Renal cortex interstitium (tissue), 11 donors: ENCODE data around the gene TRPV2. TPM values are rescaled to one million over a fixed set of nuclear protein-coding genes. Genes with fewer than 3 reads are reported as not detected.
A peak's percentile ranks its signal among the peaks of the same experiment; 100 is the strongest.
"Not testable (repeated sequence)": the region's sequence is repeated elsewhere in the genome, so short reads cannot be mapped to it uniquely, and the experiment has no call there.

ENCODE experiments used
- DNase-seq, 11 donors: peaks; one replicate each; pipeline ENCODE4 v3.0.0-alpha.2; 2013; ENCODE audit warnings: low read depth in 9 of 11, low spot score in 4 of 11; ENCODE audit errors: extremely low read depth in 1 of 11
- polyA plus RNA-seq, 3 donors: library from polyadenylated mRNA; unstranded; fragments of 120-200 nt; gene quantifications; one replicate each; pipeline ENCODE4 v1.2.1, GENCODE V29; 2013; ENCODE audit not compliant: insufficient read length in 3 of 3

TRPV2 gene
- polyA plus RNA-seq, 3 donors = 1.8 to 3.8 (median 2.6) TPM

- DNase-seq = no peak
These were observed 32.3 kb downstream of the TRPV2 start for GRCh38 chr17:16447676-16448075.

DNA sequence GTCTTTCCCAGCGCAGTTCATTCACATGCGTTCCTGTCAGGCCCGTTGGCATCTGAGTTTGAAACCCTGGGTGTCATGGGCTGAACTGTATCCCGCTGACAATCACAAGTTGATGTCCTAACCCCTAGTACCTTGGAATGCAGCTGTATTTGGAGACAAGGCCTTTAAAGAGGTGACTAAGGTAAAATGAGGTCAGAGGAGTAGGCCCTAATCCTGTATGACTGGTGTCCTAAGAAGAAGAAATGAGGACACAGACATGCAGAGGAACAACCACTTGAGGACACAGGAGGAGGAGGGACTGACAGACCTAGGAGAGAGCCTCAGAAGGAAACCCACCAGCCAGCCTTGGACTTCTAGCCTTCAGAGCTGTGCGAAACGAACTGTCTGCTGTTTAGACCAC lies 33.1 kb downstream of the TRPV2 start:
- DNase-seq = no peak

- no peak for DNase-seq
These were observed 33.8 kb downstream of the TRPV2 start for GRCh38 chr17:16449121-16449570.

DNA sequence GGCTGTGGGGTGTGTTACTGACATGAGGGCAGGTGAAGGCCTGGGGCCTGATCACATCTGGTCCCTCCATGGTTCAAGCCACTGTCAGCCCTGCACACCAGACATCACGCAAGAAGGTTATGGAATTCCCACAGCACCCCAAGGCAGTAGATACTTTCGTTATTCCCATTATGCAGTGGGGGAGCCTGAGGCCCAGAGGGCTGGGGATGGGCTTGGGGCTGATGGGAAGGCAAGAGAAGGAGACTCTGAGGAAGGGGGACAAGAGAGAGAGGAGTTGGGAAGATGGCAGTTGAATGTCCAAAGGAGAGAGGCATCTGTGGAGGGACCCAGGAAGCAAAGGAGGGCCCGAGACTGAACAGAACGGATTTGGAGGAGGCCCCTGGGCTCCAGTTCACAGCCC lies 34.7 kb downstream of the TRPV2 start:
- DNase-seq = no peak

DNA sequence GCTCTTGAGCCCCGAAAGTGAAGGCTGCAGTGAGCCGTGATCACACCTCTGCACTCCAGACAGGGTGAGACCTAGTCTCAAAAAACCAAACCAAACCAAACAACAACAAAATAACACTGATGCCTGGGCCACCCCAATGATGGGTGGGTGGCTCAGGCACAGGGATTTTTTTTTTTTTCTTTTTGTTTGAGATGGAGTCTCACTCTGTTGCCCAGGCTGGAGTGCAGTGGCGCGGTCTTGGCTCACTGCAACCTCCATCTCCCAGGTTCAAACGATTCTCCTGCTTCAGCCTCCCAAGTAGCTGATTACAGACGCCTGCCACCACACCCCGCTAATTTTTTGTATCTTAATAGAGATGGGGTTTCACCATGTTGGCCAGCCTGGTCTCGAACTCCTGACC lies 36.9 kb downstream of the TRPV2 start:
- DNase-seq = not testable (repeated sequence)

GRCh38 chr17:16453493-16453851 lies 38.1 kb downstream of the TRPV2 start:
- no peak for DNase-seq

DNA sequence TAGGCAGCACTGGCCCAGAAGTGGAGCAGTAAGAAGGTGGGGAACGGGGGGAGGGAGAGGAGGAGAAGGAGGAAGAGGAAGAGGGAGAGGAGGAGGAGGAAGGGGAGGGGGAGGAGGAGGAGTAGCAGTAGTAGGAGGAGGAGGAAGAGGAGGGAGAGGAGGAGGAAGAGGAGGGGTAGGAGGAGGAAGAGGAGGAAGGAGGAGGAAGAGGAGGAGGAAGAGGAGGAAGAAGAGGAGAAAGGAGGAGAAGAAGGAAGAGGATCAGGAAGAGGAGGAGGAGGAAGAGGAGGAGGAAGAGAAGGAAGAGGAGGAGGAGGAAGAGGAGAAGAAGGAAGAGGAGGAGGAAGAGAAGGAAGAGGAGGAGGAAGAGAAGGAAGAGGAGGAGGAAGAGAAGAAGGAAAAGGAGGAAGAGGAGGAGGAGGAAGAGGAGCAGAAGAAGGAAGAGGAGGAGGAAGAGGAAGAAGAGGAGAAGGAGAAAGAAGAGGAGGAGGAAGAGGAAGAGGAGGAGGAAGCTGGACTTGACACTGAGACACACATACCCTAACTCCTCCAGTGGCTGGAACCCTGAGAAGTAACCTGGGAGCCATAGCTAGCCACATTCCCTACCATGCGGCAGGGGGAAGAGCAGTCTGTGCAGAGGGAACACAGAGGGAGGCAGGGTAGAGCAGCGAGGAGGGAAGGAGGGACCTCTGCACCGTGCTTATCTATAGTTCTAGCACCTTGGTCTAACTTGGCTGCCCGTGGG lies 40.8 kb downstream of the TRPV2 start:
- DNase-seq = no peak

GRCh38 chr17:16456742-16457316 lies 41.5 kb downstream of the TRPV2 start:
- no peak for DNase-seq

GRCh38 chr17:16459271-16459670 lies 43.9 kb downstream of the TRPV2 start:
- no peak for DNase-seq

DNA sequence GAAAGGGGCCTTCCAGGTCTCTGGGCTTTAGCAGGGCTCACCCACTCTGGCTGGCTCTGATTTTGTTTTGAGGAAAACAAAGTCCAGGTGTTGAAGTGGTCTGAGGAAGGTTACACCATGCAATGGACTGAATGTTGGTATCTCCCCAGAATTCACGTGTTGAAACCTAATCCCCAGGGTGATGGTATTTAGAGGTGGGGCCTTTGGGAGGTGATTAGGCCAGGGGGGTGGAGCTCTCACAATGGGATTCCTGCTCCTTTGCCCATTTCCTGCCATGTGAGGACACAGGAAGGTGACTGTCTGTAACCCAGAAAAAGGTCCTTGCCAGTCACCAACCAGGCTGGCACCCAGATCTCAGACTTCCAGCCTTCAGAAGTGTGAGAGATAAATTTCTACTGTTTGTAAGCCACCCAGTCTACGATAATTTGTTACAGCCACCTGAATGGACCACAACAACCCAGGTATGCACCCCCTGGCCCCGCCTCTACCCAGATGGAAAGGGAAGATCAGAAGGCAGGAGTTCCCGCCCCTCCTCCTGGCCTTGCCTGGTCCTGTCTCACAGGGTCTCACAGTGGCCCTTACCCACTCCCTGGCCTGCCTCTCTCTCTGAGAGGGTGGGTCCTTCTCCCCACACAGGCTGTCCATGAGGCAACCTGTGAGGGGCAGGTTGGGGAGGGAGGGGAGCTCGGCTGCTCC lies 44.6 kb downstream of the TRPV2 start:
- DNase-seq = no peak

DNA sequence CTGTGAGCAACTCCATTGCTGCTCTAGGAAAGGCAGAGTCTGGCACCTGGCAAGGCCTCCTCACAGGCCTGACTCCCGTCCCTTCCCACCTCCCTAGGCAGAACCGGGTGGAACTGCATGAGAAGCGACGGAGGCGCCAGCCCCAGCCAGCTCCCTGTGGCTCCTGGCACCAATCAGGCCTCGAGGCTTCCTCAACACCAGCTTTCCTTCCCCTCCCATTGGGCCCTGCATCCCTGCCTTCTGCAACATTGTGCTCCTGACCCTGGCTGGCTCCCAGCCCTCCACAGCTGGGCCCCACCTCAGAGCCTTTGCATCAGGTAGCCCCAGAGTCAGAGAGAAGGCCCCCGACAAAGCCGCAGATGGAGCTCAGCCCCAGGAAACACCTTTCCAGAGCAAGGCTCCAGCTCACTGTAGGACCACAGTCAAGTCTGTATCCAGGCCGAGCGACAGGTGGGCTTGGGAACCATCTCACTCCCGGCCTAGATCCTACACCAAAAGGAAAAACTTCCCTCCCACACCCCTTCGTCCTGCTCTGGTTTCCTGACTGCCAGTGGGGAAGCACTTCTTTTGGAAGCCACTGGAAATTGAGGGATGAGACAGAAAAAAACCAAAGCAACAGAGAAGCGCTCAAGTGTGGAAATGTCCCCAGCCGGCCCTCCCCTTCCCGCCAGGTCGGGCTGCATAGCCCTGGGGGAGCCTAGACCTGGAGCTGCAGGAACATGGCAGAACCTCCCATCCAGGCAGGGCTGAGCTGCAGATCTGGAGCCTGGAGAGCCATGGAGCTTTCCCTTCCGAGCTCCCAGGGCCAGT lies 45.6 kb downstream of the TRPV2 start:
- no peak for DNase-seq

DNA sequence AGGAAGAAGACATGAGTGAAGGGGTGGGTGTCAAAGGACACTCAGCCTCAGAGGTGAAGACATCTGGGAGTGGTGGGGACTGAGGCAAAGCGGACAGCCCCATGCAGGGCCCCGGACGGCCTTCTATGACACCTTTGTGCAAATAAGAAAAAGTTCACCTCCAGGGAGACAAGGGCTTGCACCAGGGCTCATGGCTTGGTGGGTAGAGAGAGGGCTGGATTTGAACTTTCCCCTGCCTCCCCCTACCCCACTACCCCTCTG lies 46.2 kb downstream of the TRPV2 start:
- DNase-seq = no peak

DNA sequence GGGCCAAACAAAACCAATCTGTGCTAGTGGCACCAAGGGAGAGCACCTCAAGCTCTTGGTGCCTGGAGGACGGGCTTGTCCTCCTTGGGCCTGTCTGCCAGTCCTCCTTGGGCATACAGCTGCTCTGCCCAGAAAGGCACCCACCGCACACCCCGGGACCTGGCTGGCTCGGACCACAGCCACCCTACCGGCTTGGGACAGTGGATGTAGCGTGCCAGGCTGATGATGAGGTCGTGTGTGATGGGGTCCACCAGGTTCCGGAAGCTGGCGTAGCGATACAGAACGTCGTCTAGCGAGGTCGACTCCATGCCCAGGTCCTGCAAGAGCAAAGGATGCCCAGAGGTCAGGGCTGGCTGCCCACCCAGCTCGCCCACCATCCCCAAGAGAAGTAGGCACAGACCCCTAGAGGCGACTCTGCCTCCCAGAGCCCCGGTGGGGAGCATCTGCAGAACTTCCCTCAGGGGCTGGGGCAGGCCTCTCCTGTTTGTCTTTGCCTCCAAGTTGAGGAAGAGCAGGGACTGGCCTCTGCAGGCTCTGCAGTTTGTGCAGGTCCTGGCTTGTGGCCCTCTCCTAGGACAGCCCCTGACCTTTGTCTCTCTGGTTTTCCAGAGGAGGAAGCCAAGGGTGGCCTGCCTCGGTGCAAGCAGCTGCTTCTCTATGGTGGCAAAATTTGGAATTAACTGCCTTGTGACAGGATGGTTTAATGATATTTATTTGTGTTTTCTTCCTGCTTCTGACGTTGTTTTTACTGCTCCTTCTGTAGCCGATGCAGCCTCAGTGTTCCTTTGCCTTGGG lies 46.9 kb downstream of the TRPV2 start:
- DNase-seq = no peak

- DNase-seq = peak in 2 of 11 donors; percentile 43 to 63
These were observed 48.3 kb downstream of the TRPV2 start for GRCh38 chr17:16463358-16464302.

DNA sequence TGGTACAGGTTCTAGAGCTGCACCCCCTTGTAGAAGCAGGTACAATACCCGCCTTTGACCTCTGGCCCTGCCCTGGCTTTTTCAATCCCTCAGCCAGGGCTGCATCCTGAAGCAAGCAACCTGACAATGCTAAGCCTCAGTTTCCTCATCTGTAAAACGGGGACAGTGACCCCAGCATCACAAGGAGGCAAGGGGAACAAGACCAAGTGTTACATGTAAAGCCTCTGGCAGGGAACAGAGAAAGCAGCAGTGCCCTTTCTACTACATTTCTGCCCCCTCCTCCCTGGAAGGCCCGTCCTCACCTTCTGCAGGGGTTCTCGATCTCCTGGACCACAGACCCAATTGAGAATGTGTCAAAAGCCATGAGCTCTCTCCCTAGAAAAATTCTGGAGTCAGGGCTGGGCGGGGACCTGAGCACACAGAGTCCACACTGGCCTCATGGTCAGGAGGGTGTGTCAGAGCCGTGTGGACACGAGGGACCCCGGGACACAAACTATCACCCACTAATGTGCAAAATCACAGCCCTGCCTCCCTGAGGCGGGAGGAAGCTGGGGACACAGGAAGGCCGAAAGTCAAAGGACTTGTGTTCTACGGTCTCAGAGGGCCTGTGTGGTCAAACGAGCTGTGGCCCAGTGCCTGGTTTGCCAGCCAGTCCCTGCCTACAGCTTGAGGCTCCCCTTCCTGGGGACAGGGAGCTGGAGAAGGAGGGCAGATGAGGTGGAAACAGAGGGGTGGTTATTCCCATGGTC lies 49.1 kb downstream of the TRPV2 start:
- DNase-seq = no peak

DNA sequence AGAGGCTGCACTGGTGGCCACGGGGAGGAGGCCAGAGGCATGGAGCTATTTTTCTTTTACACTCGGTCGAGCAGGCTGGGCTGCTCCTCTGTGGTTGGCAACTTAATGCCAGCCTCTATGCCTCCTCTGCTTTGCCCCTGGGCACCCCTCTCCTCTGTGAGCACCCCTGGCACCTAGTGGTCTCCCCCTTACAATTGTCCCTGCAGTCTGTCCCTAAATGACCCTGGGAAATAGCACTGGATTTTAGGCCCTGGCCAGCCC lies 49.6 kb downstream of the TRPV2 start:
- DNase-seq = no peak

GRCh38 chr17:16465861-16466338 lies 50.5 kb downstream of the TRPV2 start:
- DNase-seq = no peak

DNA sequence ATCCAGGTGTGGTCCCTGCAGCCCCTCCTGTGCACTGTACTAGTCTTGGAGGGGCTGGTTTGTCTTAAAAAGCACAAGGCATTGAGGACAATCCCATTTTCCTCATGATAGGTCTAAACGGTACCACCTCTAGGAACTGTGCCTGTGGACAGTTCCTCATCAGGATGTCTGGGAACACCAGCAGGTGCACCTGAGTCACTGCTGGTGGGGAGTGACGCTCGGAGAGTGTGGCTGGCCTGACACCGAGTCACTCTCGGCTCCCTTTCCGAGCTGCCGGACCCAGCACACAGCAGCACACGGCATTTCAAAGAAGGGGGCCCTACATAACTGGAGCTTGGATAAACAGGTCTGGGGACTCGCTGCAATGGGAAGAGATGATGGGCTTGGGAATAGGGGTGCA lies 51.0 kb downstream of the TRPV2 start:
- no peak for DNase-seq
